ENCODE data around the gene ZNF778.

DNA sequence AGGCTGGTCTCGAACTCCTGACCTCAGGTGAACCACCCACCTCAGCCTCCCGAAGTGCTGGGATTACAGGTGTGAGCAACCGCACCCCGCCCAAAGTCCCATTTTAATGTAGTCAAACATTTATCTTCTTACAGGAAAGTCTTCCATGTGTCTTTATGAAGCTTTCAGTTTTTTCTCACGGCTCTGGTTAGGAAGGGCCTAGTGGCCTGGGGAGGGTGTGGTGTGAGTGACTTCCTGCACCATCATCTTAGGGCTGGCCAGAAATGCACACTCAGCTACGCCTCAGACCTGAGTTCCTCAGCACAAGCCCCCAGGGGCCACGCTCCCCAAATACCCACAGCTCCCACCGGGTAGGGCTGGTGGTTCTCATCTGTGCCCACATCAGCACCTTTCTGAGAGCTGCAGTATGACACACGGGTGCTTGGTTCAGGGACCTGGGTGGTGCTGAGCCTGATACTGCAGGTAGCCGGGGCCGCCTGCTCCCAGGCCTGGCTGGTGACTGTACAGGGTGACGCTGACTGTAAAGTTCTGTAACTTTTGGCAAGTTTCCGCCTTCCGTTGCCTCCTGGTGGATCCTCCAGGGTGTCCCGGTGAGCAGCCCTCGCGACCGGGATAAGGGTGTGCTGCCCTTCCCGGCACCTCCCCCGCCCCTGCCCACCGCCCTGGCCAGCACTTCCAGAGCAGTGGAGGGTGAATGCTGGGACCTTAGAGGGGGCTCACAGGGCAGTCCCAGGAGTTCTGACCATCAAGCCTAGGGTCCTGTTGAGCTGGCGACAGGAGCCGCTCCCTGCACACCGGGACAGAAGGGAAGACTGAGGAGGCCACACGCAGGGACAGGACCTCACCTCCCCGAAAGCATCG is 52.5 kb downstream of the ZNF778 start:
- TF ChIP-seq, protein P1, sequence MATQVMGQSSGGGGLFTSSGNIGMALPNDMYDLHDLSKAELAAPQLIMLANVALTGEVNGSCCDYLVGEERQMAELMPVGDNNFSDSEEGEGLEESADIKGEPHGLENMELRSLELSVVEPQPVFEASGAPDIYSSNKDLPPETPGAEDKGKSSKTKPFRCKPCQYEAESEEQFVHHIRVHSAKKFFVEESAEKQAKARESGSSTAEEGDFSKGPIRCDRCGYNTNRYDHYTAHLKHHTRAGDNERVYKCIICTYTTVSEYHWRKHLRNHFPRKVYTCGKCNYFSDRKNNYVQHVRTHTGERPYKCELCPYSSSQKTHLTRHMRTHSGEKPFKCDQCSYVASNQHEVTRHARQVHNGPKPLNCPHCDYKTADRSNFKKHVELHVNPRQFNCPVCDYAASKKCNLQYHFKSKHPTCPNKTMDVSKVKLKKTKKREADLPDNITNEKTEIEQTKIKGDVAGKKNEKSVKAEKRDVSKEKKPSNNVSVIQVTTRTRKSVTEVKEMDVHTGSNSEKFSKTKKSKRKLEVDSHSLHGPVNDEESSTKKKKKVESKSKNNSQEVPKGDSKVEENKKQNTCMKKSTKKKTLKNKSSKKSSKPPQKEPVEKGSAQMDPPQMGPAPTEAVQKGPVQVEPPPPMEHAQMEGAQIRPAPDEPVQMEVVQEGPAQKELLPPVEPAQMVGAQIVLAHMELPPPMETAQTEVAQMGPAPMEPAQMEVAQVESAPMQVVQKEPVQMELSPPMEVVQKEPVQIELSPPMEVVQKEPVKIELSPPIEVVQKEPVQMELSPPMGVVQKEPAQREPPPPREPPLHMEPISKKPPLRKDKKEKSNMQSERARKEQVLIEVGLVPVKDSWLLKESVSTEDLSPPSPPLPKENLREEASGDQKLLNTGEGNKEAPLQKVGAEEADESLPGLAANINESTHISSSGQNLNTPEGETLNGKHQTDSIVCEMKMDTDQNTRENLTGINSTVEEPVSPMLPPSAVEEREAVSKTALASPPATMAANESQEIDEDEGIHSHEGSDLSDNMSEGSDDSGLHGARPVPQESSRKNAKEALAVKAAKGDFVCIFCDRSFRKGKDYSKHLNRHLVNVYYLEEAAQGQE (IDR thresholded peaks at IDR 0.05), result no peak
- TF ChIP-seq POLR2A (IDR thresholded peaks at IDR 0.05; ENCODE audit: low read length) (no peak), ZNF302 (CRISPR knock-in tag; IDR thresholded peaks at IDR 0.05) (no peak), CTCF (IDR thresholded peaks at IDR 0.05) (no peak), MAX (IDR thresholded peaks at IDR 0.05) (no peak), TP53 (CRISPR knock-in tag; IDR thresholded peaks at IDR 0.05) (no peak), BHLHE40 (IDR thresholded peaks at IDR 0.05; ENCODE audit: low read depth, low read length) (no peak), FOSL2 (IDR thresholded peaks at IDR 0.05) (no peak), FOSL2 (CRISPR knock-in tag; IDR thresholded peaks at IDR 0.05) (no peak), MYC (IDR thresholded peaks at IDR 0.05; ENCODE audit: borderline replicate concordance, low read length) (no peak), CBX2 (IDR thresholded peaks at IDR 0.05; ENCODE audit: borderline replicate concordance, low read depth) (no peak)
